ENCODE results near the gene KCNJ10.
A peak's percentile ranks its signal among the peaks of the same experiment; 100 is the strongest.

The KCNJ10 gene

DNA sequence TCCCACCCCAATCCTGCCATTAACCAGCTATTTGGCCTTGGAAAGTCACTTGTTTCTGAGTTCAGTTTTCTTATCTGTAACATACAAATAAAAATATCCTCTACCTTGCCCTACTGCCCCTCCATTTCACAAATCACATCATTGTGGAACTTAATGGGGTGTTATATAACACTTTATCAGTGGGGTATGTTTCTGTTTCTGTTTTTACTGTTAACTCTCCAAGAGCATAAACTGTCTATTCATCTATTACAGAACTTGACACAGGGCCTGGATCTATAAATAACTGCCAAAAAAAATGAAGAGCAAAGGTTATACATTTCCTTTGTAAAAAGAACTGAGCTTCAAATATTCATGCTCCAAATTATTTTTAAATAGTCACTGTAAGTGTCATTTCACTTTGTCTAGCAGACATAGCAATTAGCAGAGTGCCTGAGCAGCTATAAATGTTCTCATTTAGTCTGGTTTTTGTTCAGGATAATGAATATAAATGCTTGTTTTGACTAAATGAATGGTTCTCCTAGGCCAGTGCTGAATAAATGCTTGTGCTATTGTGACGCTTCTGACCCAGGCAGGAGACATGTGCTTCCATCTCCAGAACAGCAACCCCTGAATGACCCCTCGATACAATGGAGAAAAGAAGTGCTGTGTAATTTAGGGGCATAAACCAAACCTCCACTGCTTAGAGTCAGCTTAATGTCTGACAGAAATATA is 45.6 kb downstream of the KCNJ10 start:
- DNase-seq (ENCODE audit: low read depth): no peak

DNA sequence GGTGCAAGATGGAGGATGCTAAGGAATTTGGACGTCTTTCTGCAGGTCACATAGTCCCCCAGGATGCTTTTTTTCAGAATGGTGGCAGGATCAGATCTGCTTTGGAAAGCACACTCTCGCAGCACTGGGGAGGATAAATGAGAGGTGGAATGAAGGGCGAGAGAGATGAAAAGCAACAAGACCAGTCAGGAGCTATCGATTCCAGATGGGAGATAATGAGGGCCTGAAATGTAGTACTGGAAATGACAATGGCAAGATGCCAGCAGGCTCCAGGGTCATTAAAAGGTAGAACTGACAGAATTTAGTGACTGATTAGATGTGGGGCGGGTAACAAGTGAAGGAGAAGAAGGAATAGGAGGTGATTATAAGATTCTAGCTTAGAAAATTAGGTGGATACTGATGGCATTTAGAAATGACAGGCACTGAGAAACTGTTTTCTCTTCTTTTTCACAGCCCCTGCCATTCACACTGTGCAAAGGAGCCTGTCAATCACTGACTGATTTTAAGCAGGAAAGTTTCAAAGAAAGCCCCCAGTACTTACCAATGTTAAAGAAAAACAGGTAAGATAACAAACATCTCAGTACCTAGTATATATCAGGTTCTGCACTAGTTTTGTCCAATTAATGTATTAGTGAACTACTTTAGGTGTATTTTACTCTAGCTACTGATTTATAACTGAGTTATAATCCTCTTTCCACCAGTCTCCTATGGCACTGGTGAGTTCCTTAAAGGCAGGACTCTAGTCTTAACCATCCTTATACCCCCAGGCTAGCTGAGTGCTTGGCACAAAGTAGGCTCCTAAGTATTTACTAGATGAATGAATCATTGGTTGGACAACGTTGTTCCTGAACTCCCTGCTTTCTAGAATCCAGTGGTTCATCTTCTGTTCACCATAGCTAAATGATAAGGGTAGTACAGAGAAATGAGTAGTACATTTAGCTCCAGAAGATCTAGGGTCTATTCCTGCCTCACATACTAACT is 47.3 kb downstream of the KCNJ10 start:
- no peak for DNase-seq (ENCODE audit: low read depth)

DNA sequence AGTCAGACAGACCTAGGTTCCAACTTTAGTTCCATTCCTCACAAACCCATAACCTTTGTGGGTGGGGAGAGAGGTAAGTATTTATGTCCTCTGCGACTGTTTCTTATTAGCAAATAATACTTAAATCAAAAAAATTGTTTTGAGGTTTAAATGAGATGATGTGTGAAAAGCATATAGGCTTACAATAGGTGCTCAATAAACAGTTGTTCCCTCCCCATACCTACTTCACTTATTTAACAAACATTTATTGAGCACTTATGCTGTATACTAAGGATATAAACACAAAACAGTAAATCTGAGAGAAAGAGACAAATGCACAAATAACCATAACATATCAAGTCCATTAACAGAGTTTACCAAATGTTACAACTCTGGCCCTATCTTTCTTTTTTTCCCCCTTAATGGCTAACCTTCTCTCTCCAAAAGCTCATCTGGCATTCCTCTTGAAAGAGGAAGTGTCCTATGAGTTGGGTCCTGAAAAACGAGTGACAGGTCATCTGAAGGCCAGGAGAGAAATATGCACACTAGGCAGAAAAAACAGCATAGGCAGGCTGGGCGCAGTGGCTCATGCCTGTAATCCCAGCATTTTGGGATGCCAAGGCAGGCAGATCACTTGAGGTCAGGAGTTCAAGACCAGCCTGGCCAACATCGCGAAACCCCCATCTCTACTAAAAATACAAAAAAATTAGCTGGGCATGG is 48.4 kb downstream of the KCNJ10 start:
- no peak for DNase-seq (ENCODE audit: low read depth)

DNA sequence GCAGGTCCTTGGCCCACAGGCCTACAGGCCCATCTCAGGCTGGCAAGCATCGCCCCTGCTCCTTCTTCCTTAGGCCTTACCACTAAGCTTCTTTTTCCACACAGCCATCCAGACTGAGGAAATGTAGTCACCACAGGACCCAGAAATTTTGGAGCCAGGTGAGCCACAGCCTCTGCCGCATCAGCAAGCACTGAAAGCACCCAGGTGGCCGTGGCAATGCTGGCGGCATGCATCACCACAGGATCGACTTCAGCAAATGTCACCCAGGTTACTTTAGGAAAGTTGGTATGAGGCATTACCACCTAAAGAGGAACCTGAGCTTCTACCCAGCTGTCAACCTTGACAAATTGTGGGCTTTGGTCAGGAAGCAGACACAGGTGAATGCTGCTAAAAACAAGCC is 49.8 kb downstream of the KCNJ10 start:
- DNase-seq (ENCODE audit: low read depth): no peak

DNA sequence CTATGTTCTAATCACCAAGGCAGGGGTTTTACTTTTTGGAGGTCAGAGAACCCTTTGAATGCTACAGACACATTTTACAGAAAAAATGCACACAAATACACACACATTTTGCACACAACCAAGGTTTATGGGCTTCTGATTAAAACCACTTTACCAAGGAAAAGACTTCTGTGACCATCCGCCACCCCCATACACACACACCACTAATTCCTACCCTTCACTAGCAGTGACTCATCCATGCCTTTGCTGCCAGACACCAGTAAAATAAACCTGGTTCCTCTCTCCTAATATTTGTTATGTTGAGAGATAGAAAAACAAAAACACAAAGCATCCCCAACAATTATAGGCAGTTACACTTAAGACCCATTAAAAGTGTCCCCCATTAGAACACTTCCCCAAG is 51.1 kb downstream of the KCNJ10 start:
- DNase-seq (ENCODE audit: low read depth): no peak

DNA sequence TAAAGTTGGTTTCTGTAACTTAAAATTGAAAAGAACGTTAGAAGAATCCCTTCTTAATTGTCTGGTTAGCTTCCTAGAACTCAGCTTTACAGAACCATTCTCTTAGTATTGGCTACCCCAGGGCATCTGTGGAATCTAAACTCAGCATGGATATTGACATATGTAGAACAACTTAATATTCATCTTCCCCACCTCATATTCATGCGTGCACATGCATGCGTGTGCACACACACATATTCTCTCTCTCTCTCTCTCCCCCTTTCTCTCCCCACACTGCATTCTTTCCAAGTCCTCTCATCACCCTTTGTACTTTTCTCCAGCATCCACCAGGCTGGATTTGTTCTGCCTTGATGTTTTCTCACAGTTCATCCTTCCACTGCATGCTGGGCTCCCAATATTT is 51.6 kb downstream of the KCNJ10 start:
- no peak for DNase-seq (ENCODE audit: low read depth)

DNA sequence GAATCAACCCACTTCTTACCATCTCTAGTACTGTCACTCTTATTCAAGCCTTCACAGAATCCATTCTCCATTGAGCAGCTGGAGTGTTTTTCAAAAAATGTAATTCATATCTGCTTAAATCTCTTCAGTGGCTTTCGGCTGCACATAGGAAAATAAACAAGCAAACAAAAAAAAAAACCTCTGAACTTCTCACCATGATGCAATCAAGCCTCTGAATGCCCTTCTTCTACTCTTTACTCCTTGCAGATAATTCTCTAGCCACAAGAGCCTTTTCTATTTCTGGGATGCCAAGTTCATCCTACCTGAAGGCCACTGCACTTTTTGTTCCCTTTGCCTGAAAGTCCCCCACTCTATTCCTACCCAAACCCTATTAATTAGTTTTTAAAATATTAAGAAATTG is 52.4 kb downstream of the KCNJ10 start:
- no peak for DNase-seq (ENCODE audit: low read depth)

DNA sequence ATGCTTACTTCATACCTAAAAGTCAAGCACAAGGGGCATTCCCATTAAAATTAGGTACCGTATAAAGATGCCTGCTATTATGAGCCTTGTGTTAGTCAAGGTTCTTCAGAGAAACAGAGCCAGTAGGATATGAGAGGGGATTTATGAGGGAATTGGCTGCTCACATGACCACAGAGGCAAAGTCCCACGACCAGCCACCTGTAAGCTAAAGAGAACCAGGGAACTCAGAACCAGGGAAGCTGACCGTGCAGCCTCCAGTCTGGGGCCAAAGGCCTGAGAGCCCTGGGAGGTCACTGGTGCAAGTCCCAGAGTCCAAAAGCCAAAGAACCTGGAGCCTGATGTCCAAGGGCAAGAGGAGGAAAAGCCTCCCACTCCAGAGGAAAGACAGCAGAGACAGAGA is 58.2 kb downstream of the KCNJ10 start:
- DNase-seq (ENCODE audit: low read depth): no peak

DNA sequence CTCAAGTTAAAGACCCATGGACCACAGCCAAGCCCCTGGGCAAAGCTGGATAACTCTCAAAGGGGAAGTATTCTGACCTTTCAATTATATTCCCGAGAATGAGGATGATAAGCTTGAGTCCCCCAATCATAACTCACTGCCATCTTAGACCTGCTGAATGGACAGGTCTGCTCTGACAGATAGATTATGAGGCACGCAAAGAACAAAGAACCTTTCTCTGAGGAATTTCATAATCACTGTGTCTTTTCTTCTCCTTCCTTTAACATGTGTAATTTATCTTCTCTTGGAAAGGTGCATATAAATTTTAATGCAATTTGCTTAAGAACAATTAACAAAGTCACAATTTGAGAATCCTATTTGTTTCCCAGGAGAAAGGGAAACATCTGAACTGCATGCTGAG is 60.2 kb downstream of the KCNJ10 start:
- DNase-seq (ENCODE audit: low read depth): no peak

DNA sequence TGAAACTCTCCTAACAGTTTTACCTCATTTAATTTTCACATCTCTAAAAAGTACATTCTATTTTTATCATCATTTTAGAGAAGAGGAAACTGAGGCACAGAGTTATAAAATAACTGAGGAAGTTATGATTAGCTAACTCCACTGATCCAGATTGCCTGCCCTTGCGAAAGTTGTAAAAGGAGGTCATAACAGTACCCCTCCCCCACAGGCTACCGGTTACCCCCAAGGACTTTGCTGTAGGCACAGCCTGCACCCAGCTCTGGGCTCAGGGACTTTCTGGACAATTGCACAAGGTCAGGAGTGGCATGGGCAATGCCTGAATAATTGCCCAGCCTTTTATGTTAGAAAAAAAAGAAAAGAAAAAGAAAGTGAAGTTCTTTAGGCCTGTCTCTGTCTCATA is 60.9 kb downstream of the KCNJ10 start:
- no peak for DNase-seq (ENCODE audit: low read depth)

DNA sequence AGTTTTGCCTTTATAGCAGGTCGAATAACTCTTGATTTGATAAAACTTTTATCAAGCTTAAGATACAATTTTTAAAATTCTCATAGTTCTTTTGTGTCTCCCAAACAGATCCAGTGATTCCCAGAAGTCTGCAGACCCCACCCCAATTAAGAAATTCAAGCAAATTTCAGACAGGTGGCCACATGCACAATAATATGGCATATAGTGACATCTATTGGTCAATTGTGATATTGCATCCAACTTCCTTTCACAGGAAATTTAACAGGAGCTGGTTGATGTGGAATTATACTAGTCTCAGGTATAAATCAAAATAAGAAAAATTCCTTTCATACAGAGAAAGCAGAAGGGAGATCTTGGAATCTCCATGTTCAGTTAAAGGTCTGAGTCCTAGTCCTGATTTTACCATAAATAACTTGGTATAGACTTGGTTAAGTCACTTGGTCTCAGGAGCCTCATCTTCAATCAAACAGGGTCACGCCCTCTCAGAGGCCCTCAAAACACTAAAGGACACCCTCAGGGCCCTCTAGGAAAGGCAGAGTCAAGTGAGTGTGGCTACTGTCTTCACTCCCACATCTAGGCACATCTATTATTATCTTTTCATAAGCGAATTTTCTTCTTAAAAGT is 62.3 kb downstream of the KCNJ10 start:
- peak; percentile 25 for DNase-seq (ENCODE audit: low read depth)

DNA sequence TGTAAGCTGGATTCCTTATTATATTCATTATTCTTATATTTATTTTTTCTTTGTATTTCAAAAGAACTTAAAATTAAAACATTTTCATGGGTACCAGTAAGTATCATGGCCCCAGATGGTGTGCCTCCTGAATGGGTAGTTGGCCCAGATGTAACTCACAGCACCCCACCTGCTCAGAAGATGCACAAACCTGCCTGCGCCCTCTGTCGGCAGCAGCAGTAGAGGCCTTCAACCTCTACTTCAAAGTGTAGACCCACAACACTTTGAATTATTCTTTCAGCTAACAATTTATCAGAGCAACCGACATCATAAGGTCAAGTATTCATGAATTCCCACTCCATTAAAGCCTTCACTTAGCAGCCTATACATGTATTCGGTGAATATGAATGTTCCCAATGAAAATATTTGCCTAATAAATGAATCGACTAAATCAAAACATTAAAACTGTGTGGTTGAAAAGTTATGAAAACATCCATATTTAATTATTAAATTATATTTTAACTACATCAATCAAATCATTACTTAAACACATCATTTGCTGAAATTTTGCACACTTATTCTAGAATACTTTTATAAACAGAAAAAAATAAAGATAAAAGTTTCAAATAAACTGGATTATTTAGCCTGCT is 63.5 kb downstream of the KCNJ10 start:
- DNase-seq (ENCODE audit: low read depth): peak; percentile 29

DNA sequence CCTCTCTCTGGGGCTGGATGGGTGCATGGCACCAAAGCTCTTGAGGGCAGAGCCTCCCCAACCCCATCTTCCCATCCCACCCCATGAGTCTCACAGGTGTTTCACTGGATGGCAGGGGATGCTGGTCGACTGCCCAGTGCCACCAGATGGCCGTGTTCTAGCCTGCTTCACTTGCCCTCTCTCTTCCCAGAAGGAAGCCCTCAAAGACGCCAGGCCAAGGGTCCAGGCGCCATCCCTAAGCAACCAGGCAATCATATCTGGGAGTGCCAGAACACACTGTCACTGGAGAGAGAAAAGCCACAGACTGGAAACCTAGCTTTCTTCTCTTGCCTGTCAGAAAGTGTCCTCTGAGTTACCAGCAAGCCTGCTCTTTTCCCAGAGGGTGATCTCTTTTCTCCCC is 64.9 kb downstream of the KCNJ10 start:
- DNase-seq (ENCODE audit: low read depth): no peak

DNA sequence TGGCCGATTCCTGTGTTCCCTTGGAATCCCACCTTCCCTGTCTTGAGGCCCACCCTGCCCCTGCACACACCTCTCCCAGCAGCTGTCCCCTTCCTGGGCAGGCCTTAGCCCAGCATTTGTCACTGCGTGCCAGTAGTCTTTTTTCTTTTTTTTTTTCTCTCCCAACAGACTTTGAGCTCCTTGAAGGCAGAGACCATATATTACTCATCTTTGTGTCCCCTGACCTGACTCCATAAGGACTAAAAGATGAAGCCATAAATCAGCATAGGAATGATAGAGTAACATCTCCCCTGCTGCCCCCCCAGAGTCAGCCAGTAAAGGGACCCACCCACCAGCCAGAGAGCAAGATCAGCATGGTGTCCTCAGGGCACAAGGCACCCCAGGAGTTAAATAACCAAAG is 65.5 kb downstream of the KCNJ10 start:
- no peak for DNase-seq (ENCODE audit: low read depth)

DNA sequence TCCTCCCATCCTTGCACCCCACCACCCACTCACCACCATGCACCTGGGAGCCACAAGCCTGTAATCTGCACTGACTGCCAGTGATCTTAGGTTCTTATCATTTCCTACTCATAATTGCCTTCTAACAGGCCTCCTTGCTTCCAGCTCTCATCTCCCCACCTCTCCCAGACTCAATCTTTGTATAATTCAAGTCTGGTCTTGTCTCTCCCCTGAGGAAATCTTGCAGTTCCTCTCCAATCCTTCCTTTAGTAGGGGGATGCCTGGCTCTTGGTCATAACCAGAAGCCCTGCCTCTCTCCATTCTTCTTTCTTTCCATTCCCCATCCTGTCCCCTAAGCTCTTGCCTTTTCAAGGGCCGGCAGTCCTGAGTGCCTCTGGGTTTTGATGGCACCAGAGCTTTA is 66.0 kb downstream of the KCNJ10 start:
- DNase-seq (ENCODE audit: low read depth): no peak

DNA sequence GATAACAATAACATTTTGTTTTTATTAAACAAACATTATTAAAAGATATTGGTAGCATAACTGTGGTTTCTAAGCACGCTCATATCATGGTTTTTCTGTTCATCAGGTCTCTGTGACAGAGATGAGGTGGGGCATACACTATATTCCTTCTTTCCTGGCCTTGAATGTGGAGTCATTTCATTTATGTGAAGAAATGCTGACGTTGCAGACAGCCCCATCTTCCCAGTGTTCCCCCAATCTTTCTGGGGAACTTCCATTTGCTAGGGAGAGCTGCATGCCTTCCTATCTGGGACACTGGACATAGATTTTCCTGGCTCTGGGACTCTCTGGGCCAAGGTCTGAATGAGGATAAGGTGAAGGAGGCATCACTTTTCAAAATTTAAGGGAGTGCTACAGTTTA is 68.5 kb downstream of the KCNJ10 start:
- DNase-seq (ENCODE audit: low read depth): no peak

DNA sequence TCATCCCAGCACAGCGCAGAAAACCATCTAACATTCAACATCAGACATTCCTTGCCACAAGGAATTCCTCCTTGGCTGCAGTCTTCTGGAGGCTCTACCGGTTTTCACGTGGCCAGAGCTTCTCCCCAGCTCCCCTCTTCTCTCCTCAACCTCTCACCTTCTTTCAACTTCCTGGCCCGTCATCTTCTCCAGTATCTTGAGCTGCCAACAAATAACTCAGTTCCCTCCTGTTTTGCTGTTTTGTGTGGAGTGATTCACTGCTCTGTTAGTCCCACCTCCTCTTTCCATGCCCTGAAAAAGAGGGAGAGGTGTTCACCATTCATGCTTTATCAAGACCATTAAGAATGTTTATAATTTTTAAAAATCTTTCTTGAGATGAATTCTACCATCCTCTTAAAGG is 70.8 kb downstream of the KCNJ10 start:
- no peak for DNase-seq (ENCODE audit: low read depth)

DNA sequence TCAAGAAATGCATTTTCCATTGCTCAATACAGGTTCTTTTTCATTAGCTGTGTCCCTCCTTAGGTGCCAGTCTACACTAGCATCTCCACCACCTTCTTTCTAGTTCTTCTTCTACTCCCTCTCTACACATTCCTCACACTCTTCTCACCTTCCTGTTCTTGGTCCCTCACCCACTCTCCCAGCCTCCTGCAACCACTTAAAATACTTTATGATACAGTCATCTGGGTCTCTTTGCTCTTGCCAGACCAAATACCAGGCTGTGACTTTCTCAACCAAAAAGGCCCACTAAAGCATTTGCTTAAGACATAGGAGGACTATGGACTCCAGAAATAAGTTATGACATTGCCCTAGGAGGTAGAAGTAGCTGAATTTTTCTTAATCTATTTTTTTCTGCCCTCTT is 73.3 kb downstream of the KCNJ10 start:
- peak; percentile 90 for DNase-seq (ENCODE audit: low read depth)

DNA sequence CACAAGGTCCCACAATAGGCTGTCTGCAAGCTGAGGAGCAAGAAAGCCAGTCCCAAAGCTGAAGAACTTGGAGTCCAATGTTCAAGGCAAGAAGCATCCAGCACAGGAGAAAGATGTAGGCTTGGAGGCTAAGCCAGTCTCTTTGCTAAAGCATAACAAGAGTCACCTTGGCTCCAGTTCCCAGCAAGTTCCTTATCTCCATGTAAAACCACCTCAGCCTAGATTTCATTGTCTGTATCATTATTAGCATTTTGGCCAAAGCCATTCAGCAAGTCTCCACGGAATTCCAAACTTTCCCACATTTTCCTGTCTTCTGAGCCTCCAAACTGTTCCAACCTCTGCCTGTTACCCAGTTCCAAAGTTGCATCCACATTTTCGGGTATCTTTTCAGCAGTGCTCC is 75.1 kb downstream of the KCNJ10 start:
- DNase-seq (ENCODE audit: low read depth): no peak

DNA sequence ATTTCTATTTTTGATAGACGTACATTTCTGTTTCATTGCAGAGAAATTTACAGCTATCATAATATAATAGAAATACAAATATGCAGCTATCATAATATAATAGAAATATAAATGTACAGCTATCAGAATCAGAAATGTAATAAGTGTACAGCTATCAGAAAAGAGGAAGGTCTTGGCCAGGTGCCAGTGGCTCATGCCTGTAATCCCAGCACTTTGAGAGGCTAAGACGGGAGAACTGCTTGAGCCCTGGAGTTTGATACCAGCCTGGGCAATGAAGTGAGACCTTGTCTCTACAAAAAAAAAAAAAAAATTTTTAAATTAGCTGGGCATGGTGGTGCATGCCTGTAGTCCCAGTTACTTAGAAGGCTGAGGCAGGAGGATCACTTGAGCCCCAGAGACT is 76.0 kb downstream of the KCNJ10 start:
- DNase-seq (ENCODE audit: low read depth): no peak

DNA sequence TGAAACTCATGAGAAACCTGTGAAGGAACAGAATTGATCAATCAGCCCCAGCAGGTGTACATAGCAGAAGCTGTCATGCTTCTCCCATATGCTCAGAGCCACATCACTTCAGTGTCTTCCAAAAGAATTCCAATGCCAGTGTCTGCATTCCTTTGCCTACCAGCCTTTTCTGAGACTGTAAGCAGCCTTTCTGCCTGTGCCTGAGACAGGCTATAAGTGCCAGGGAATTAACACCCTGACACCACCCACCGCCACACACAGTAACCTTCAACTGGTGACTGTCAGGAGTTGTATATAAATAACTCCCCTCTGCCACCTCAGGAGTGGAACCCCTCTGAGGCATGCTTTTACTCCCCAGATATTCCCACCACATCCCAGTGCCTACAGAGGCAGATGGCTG is 77.8 kb downstream of the KCNJ10 start:
- no peak for DNase-seq (ENCODE audit: low read depth)

DNA sequence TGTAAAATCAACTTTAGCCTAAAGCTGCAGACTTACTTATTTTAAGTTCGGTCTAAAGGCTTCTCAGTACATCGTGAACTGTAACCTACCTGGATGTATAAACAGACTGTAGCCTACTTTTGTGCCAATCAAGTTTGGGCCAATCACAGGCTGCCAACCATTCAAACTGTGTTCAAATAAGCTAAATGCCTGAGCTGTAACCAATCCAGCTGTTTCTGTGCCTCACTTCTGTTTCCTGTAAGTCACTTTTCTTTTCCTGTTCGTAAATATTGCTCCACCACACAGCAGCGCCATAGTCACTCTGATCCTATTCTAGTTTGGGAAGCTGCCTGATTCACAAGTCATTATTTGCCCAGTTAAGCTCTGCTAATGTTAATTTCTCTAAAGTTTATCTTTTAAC is 78.4 kb downstream of the KCNJ10 start:
- no peak for DNase-seq (ENCODE audit: low read depth)
